HCT116 (cell line): ENCODE measurements around the gene SPDL1. TPM values are rescaled to one million over a fixed set of nuclear protein-coding genes. Genes with fewer than 3 reads are reported as not detected.

Experiments used
- ATAC-seq: fragments of 200-7000 bp; cut with Tn5 transposase; 2 replicates; pipeline ENCODE4 v1.9.1; 2020; ENCODE audit warnings: mild to moderate bottlenecking, moderate library complexity
- BruUV-seq: library from RNA; stranded (reverse); fragments of 400-500 nt; replicated peaks from 2 replicates; lab custom pipeline; 2021; lab: Mats Ljungman, UMichigan
- CTCF ChIA-PET: fragments of 300-600 bp; sonication (Branson Sonifier 250); formaldehyde crosslinking; loops from one replicate; lab custom pipeline; 2021; ENCODE audit warnings: antibody characterized with exemption; lab: Charles Lee
- POLR2A ChIA-PET: fragments of 300-600, 350-600 bp; sonication (Branson Sonifier 250); formaldehyde crosslinking; loops from one replicate; lab custom pipeline; 2021; ENCODE audit warnings: antibody characterized with exemption; lab: Charles Lee
- RAD21 ChIA-PET, 2 experiments: fragments of 300-600 bp; sonication (Branson Sonifier 250); formaldehyde crosslinking; loops; one replicate each; lab custom pipeline; 2023; ENCODE audit warnings: low total read pairs in 2 of 2; ENCODE audit not compliant: uncharacterized antibody in 2 of 2, unreplicated experiment in 2 of 2, low non-redundant PET in 1 of 2; lab: Charles Lee
- DNase-seq: peaks from one replicate; pipeline ENCODE4 v3.0.0-alpha.2; 2010; ENCODE audit warnings: low read depth, low spot score
- H2AFZ ChIP-seq: fragments of 200-600 bp; shearing (Covaris generic), sonication (generic); 2 replicates; pipeline ENCODE4 v1.6.1; 2017; ENCODE audit warnings: low read depth, mixed run types, mixed read lengths, antibody characterized with exemption, low read length; ENCODE audit not compliant: poor library complexity, severe bottlenecking
- H3K27ac ChIP-seq: 2 replicates; pipeline ENCODE4 v1.5.1; 2012; ENCODE audit warnings: low read depth, low read length
- H3K27me3 ChIP-seq: fragments of 200-600 bp; sonication (generic); 2 replicates; pipeline ENCODE4 v1.6.1; 2016; ENCODE audit warnings: mixed run types, low read length, mixed read lengths; ENCODE audit not compliant: insufficient read depth
- H3K36me3 ChIP-seq, 2 experiments: fragments of 200-500 bp in 1 of 2; fragments of 200-600 bp in 1 of 2; sonication (Bioruptor generic) in 1 of 2; sonication (generic) in 1 of 2; 2 replicates each; pipeline versions ENCODE4 v1.5.1 to v1.6.1; 2014 to 2016; ENCODE audit warnings: low read length in 2 of 2, inconsistent platforms in 1 of 2, mixed read lengths in 1 of 2, mixed run types in 1 of 2; ENCODE audit not compliant: insufficient read depth in 2 of 2, control insufficient read depth in 1 of 2
- H3K4me1 ChIP-seq, 2 experiments: fragments of 200-600 bp in 1 of 2; sonication (generic) in 1 of 2; 2 replicates each; pipeline versions ENCODE4 v1.5.1 to v1.6.1; 2012 to 2017; ENCODE audit warnings: low read length in 2 of 2, inconsistent platforms in 1 of 2, mild to moderate bottlenecking in 1 of 2, mixed read lengths in 1 of 2, mixed run types in 1 of 2, moderate library complexity in 1 of 2; ENCODE audit not compliant: insufficient read depth in 2 of 2, control insufficient read depth in 1 of 2
- H3K4me2 ChIP-seq: fragments of 200-600 bp; sonication (generic); 2 replicates; pipeline ENCODE4 v1.6.1; 2017; ENCODE audit warnings: mixed run types, low read length, mixed read lengths
- H3K4me3 ChIP-seq, 2 experiments: fragments of 200-600 bp in 1 of 2; sonication (generic) in 1 of 2; replicated peaks in 1 of 2; 2 replicates each; pipeline ENCODE4 v1.5.1; 2011 to 2016; ENCODE audit warnings: low read length in 2 of 2, control low read depth in 1 of 2, low read depth in 1 of 2, mild to moderate bottlenecking in 1 of 2, mixed read lengths in 1 of 2, mixed run types in 1 of 2
- H3K79me2 ChIP-seq: fragments of 200-600 bp; sonication (generic); 2 replicates; pipeline ENCODE4 v1.6.1; 2017; ENCODE audit warnings: mild to moderate bottlenecking, mixed run types, low read length, moderate library complexity, mixed read lengths; ENCODE audit not compliant: insufficient read depth
- H3K9ac ChIP-seq: fragments of 200-600 bp; sonication (generic); 2 replicates; pipeline ENCODE4 v1.6.1; 2016; ENCODE audit warnings: low read length, mixed read lengths
- H3K9me2 ChIP-seq: fragments of 200-600 bp; sonication (generic), shearing (Covaris generic); 2 replicates; pipeline ENCODE4 v1.6.1; 2017; ENCODE audit warnings: mixed run types, mild to moderate bottlenecking, moderate library complexity; ENCODE audit not compliant: insufficient read depth
- H3K9me3 ChIP-seq, 2 experiments: fragments of 200-500 bp in 1 of 2; fragments of 200-600 bp in 1 of 2; sonication (Bioruptor generic) in 1 of 2; sonication (generic) in 1 of 2; 2 replicates each; pipeline ENCODE4 v1.6.1; 2014 to 2017; ENCODE audit warnings: low read length in 2 of 2, mixed read lengths in 2 of 2, inconsistent platforms in 1 of 2, low read depth in 1 of 2, mild to moderate bottlenecking in 1 of 2, mixed run types in 1 of 2, moderate library complexity in 1 of 2; ENCODE audit not compliant: control insufficient read depth in 1 of 2, insufficient read depth in 1 of 2
- H4K20me1 ChIP-seq: fragments of 200-600 bp; sonication (generic), shearing (Covaris generic); 2 replicates; pipeline ENCODE4 v1.6.1; 2017; ENCODE audit warnings: mixed run types, mild to moderate bottlenecking, moderate library complexity; ENCODE audit not compliant: insufficient read depth
- ATF3 ChIP-seq: IDR thresholded peaks from 2 replicates; pipeline ENCODE4 v1.6.1; 2012
- CBX3 ChIP-seq: IDR thresholded peaks from 2 replicates; pipeline ENCODE4 v1.6.1; 2012; ENCODE audit warnings: low read depth
- CEBPB ChIP-seq: IDR thresholded peaks from 2 replicates; pipeline ENCODE4 v1.6.1; 2012; ENCODE audit warnings: low read depth
- CTCF ChIP-seq, 3 experiments: fragments of 200-600 bp in 1 of 3; sonication (generic) in 1 of 3; IDR thresholded peaks in 2 of 3; conservative IDR thresholded peaks in 1 of 3; 2 replicates each; pipeline ENCODE4 v1.5.1; 2012 to 2017; ENCODE audit warnings: low read depth in 2 of 3, low read length in 2 of 3, antibody characterized with exemption in 1 of 3, borderline replicate concordance in 1 of 3, control low read depth in 1 of 3, mild to moderate bottlenecking in 1 of 3, mixed read lengths in 1 of 3, mixed run types in 1 of 3, moderate library complexity in 1 of 3; ENCODE audit not compliant: insufficient read depth in 1 of 3
- ELF1 ChIP-seq: IDR thresholded peaks from 2 replicates; pipeline ENCODE4 v1.6.1; 2012; ENCODE audit warnings: low read depth, borderline replicate concordance
- FOSL1 ChIP-seq: IDR thresholded peaks from 2 replicates; pipeline ENCODE4 v1.6.1; 2012; ENCODE audit warnings: low read depth
- JUND ChIP-seq: IDR thresholded peaks from 2 replicates; pipeline ENCODE4 v1.6.1; 2012
- MAX ChIP-seq: IDR thresholded peaks from 2 replicates; pipeline ENCODE4 v1.6.1; 2012
- POLR2A ChIP-seq: IDR thresholded peaks from 2 replicates; pipeline ENCODE4 v1.7.0; 2011; ENCODE audit warnings: borderline replicate concordance; ENCODE audit not compliant: insufficient read depth, insufficient read length; ENCODE audit errors: extremely low read depth
- POLR2AphosphoS5 ChIP-seq: IDR thresholded peaks from 2 replicates; pipeline ENCODE4 v1.6.1; 2011; ENCODE audit warnings: mild to moderate bottlenecking, low read depth, low read length, moderate library complexity
- RAD21 ChIP-seq: IDR thresholded peaks from 2 replicates; pipeline ENCODE4 v1.6.1; 2012; ENCODE audit warnings: low read depth, mild to moderate bottlenecking
- SP1 ChIP-seq: IDR thresholded peaks from 2 replicates; pipeline ENCODE4 v1.6.1; 2012; ENCODE audit warnings: low read depth
- SRF ChIP-seq: IDR thresholded peaks from 2 replicates; pipeline ENCODE4 v1.6.1; 2012; ENCODE audit warnings: low read depth
- YY1 ChIP-seq: IDR thresholded peaks from 2 replicates; pipeline ENCODE4 v1.6.1; 2011; ENCODE audit warnings: low read length, low read depth, moderate library complexity, mild to moderate bottlenecking; ENCODE audit not compliant: insufficient replicate concordance; ENCODE audit errors: extremely low read depth
- ZBTB33 ChIP-seq: IDR thresholded peaks from 2 replicates; pipeline ENCODE4 v1.6.1; 2011; ENCODE audit warnings: mild to moderate bottlenecking, low read length, moderate library complexity; ENCODE audit not compliant: insufficient replicate concordance; ENCODE audit errors: extremely low read depth
- ZFX ChIP-seq: fragments of 450-650 bp; IDR thresholded peaks from 2 replicates; pipeline ENCODE4 v1.6.1; 2017
- ZNF274 ChIP-seq: fragments of 200-500 bp; sonication (Bioruptor generic); IDR thresholded peaks from 2 replicates; pipeline ENCODE4 v1.6.1; 2014; ENCODE audit warnings: mild to moderate bottlenecking, low read depth, low read length, inconsistent platforms
- intact Hi-C: fragments of 100-400 bp; cut with micrococcal nuclease; formaldehyde crosslinking; loops from 2 replicates; pipeline ENCODE4 v1.10.0; 2022
- total RNA-seq: library from RNA; stranded (reverse); gene quantifications from one replicate; pipeline ENCODE4 v1.2.1, GENCODE V29; 2021; ENCODE audit not compliant: unreplicated experiment

Gene SPDL1
- total RNA-seq, 1 experiment from 2014 or later = 28.5 TPM

GRCh38 chr5:169602535-169602934 is 19.0 kb downstream of the SPDL1 start:
- Histone ChIP-seq H3K27me3 (no peaks in the 10 kb centered on the region), H2AFZ (no peak overlapping the region), H3K27ac (no peak overlapping the region), H3K36me3 (peaks cover 27 to 39% of the 10 kb centered on the region in 2 experiments), H3K4me1 (no peaks in the 10 kb centered on the region), H3K9me3 (no peaks in the 10 kb centered on the region), H3K4me3 (no peak overlapping the region), H3K9ac (no peak overlapping the region), H3K4me2 (no peak overlapping the region), H4K20me1 (no peaks in the 10 kb centered on the region), H3K79me2 (no peaks in the 10 kb centered on the region), H3K9me2 (no peaks in the 10 kb centered on the region)
- BruUV-seq = no TSS peak
- intact Hi-C loops = no loop called here
- TF ChIP-seq SP1 (no peak), ATF3 (no peak), JUND (no peak), CTCF (IDR thresholded peaks at IDR 0.05 in 2 of 3, conservative IDR thresholded peaks at IDR 0.05 in 1 of 3; ENCODE audit: borderline replicate concordance in 1 of 3, insufficient read depth in 1 of 3, low read depth in 2 of 3, low read length in 2 of 3) (no peak), YY1 (no peak), RAD21 (no peak), CEBPB (no peak), POLR2A (no peak), ZFX (no peak), ZNF274 (no peak), FOSL1 (no peak), SRF (no peak), MAX (no peak), CBX3 (no peak), ZBTB33 (no peak), ELF1 (no peak), POLR2AphosphoS5 (no peak)
- DNase-seq = no peak
- POLR2A ChIA-PET = no interaction called here
- CTCF ChIA-PET = no interaction called here
- RAD21 ChIA-PET = no interaction called here
- no peak for ATAC-seq
